Lung (tissue), 12 donors: Measurements from ENCODE around the gene ANTXR1. TPM values are rescaled to one million over a fixed set of nuclear protein-coding genes. Genes with fewer than 3 reads are reported as not detected.

Source experiments
- ATAC-seq: fragments of 200-7000 bp; cut with Tn5 transposase; one replicate; pipeline ENCODE4 v1.9.1; 2020; ENCODE audit warnings: moderate number of reproducible peaks; ENCODE audit not compliant: insufficient read depth, low FRiP score
- DNase-seq, 3 donors: peaks; one replicate each; pipeline ENCODE4 v3.0.0-alpha.2; 2013 to 2017
- H3K27ac ChIP-seq, 2 donors: one replicate each; pipeline ENCODE4 v1.5.1; 2013; ENCODE audit warnings: mild to moderate bottlenecking in 2 of 2, moderate library complexity in 2 of 2, control low read depth in 1 of 2, inconsistent platforms in 1 of 2, low read depth in 1 of 2, low read length in 1 of 2
- H3K27me3 ChIP-seq, 3 donors: one replicate each; pipeline ENCODE4 v1.5.1; 2013; ENCODE audit warnings: low read length in 2 of 3; ENCODE audit not compliant: control insufficient read depth in 3 of 3, insufficient read depth in 3 of 3
- H3K36me3 ChIP-seq, 4 donors: one replicate each; pipeline ENCODE4 v1.5.1; 2013; ENCODE audit warnings: low read length in 4 of 4, mild to moderate bottlenecking in 1 of 4, moderate library complexity in 1 of 4; ENCODE audit not compliant: control insufficient read depth in 4 of 4, insufficient read depth in 4 of 4
- H3K4me1 ChIP-seq, 5 donors: one replicate each; pipeline ENCODE4 v1.5.1; 2013; ENCODE audit warnings: low read length in 5 of 5, mild to moderate bottlenecking in 2 of 5, moderate library complexity in 1 of 5; ENCODE audit not compliant: control insufficient read depth in 5 of 5, insufficient read depth in 5 of 5
- H3K4me3 ChIP-seq: one replicate; pipeline ENCODE4 v1.5.1; 2013; ENCODE audit warnings: mild to moderate bottlenecking, control low read depth, moderate library complexity
- H3K9ac ChIP-seq, 2 donors: one replicate each; pipeline ENCODE4 v1.5.1; 2013; ENCODE audit warnings: low read length in 2 of 2, control low read depth in 1 of 2; ENCODE audit not compliant: insufficient read depth in 1 of 2
- H3K9me3 ChIP-seq, 4 donors: one replicate each; pipeline ENCODE4 v1.5.1; 2013; ENCODE audit warnings: low read length in 3 of 4, mild to moderate bottlenecking in 1 of 4, moderate library complexity in 1 of 4; ENCODE audit not compliant: control insufficient read depth in 4 of 4, insufficient read depth in 3 of 4
- WGBS, 2 donors: extraction: QIAGEN DNeasy Blood & Tissue Kit; methylation state at CpG; one replicate each; pipeline ENCODE4 v1.1.7; 2013; 5-methylcytosine and 5-hydroxymethylcytosine counted together
- polyA plus RNA-seq, 2 donors: library from polyadenylated mRNA; stranded (reverse); fragments of 200-250 nt; gene quantifications; one replicate each; pipeline ENCODE4 v1.2.1, GENCODE V29; 2013
- total RNA-seq, 2 donors: library from RNA; depleted of rRNA in 1 of 2; stranded (reverse); fragments of >200 nt in 1 of 2; gene quantifications; one replicate each; pipeline ENCODE4 v1.2.1, GENCODE V29; 2014 to 2021
- TF ChIP-seq, protein P1 (sequence below): IDR thresholded peaks from 2 replicates; pipeline ENCODE4 v1.5.1; 2012; ENCODE audit warnings: mild to moderate bottlenecking; ENCODE audit errors: control extremely low read depth, extremely low read depth
- donor health status: control.
- donor health status: control.
- donor health status: Bipolar disorder and iron deficiency.
- donor health status: healthy.
- donor health status: DM: yes; HTN: yes; CAD: no.

Gene ANTXR1
- total and polyA plus RNA-seq, 4 donors, result 13.4 to 81.0 (median 34.8) TPM

DNA sequence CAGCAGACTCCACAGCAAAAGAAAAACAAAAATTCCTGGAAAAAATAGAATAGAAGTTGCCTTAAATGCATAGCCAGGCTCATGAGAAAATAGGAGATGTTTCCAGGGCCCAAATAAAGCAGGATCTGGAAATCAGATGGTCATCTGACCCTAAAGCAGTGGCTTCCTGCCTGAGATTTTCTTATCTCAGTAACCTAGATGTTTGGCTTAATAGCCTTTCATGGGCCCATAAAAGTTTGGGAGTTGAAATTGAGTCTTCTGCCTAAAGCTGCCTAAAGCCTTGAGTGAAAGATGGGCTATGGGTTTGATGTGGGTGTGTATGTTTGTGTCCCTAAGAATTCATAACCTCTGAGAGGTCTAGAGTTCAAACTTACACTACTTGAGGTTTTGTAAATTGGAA lies 149.1 kb downstream of the ANTXR1 start:
- peaks cover 0 to 2% (median 0%) of the 10 kb centered on the region in 4 donors for H3K9me3 ChIP-seq
- no peak overlapping the region for H3K9ac ChIP-seq
- H3K4me3 ChIP-seq, result no peak overlapping the region
- ATAC-seq (no peak), DNase-seq (no peak)
- no peaks in the 10 kb centered on the region for H3K27me3 ChIP-seq
- no peak overlapping the region for H3K27ac ChIP-seq
- peaks cover 0 to 35% (median 3%) of the 10 kb centered on the region in 5 donors for H3K4me1 ChIP-seq
- TF ChIP-seq, protein P1, sequence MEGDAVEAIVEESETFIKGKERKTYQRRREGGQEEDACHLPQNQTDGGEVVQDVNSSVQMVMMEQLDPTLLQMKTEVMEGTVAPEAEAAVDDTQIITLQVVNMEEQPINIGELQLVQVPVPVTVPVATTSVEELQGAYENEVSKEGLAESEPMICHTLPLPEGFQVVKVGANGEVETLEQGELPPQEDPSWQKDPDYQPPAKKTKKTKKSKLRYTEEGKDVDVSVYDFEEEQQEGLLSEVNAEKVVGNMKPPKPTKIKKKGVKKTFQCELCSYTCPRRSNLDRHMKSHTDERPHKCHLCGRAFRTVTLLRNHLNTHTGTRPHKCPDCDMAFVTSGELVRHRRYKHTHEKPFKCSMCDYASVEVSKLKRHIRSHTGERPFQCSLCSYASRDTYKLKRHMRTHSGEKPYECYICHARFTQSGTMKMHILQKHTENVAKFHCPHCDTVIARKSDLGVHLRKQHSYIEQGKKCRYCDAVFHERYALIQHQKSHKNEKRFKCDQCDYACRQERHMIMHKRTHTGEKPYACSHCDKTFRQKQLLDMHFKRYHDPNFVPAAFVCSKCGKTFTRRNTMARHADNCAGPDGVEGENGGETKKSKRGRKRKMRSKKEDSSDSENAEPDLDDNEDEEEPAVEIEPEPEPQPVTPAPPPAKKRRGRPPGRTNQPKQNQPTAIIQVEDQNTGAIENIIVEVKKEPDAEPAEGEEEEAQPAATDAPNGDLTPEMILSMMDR, result no peak
- H3K36me3 ChIP-seq, result peaks cover 0 to 26% (median 11%) of the 10 kb centered on the region in 4 donors

DNA sequence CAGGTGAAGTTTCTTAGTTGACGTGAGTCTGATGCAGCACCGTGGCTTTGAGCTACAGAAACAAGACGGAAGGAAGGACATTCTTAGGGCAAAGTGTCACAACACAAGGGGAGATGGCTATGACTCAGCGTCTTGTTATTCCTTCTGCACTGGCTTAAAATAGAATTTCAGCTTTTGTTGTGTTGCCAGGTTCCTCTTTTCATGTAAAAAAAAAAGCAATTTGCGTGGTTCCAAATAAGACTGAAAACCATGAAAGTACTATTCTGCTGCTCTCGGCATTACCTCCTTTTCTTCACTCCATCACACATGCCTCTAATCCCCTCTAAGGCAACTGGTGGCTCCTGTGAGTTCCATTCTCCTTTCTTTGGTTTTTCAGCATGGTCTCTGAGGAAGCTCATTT lies 150.1 kb downstream of the ANTXR1 start:
- no peaks in the 10 kb centered on the region for H3K27me3 ChIP-seq
- peaks cover 0 to 35% (median 4%) of the 10 kb centered on the region in 5 donors for H3K4me1 ChIP-seq
- DNase-seq (peak in 1 of 3 donors; percentile 54), ATAC-seq (peak; percentile 37)
- H3K36me3 ChIP-seq, result peaks cover 0 to 18% (median 9%) of the 10 kb centered on the region in 4 donors
- no peaks in the 10 kb centered on the region for H3K9me3 ChIP-seq
- peak overlapping the region; percentile 26 to 60 for H3K27ac ChIP-seq
- no peak overlapping the region for H3K9ac ChIP-seq
- H3K4me3 ChIP-seq, result no peak overlapping the region
- 11 to 28% methylated on average over 6 of the region's 6 CpGs for WGBS, 2 donors
- TF ChIP-seq, protein P1, result no peak

DNA sequence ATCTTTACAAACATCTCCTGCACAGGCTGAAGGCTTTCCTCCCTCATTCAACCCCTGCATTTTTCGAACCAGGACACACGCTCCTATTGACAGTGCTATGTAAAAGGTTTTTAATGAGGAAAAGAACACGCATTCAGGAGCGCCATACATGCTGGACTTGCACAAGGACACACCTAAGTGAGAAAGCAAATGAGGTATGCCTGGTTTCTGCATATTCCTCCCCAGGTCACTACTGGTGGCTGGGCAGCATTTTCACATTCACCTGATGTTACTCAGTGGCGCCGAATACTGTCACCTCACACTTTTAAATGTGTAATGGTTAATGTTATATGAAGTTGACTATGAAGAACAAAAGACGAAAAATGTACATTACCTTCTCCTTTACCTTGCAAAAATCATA lies 150.6 kb downstream of the ANTXR1 start:
- TF ChIP-seq, protein P1, result no peak
- Histone ChIP-seq H3K27ac (peak overlapping the region; percentile 26 to 60), H3K4me1 (peaks cover 0 to 35% (median 4%) of the 10 kb centered on the region in 5 donors), H3K9me3 (no peaks in the 10 kb centered on the region), H3K4me3 (no peak overlapping the region), H3K36me3 (peaks cover 0 to 18% (median 8%) of the 10 kb centered on the region in 4 donors), H3K9ac (no peak overlapping the region), H3K27me3 (no peaks in the 10 kb centered on the region)
- DNase-seq, result no peak
- ATAC-seq, result no peak
- WGBS, 2 donors, result 78 to 87% methylated on average over 7 of the region's 7 CpGs

DNA sequence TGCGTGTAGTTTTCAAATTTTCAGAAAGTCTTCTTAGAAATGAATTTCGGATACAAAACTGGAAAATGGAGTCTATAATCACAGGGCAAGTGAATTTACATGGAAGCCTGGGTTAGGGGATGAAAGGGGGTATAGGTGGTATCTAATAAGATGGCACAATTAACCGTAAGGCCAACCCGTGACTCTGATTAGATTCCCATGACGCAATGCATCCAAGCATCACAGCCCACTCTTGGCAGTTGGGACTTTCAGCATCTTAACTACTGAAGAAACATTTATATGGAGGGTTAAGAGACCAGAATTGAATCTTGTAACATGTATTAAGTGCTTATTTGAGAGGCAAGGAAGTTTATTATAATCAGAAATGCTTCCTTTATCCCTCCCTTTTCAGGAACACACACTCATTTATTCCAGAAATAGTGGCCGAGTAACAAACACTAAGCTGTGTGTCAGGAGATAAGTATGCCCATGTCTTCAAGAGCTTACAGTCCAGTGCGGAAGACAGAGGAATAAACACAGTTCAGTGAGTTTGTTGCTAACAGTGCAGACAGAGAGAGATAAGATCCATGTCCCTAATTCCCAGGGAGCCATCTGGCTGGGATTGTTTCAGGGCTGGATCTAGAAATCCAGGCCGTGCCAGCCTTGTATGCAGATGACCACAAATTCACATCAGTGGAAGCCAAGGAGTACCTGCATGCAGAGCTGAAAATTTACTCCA lies 151.2 kb downstream of the ANTXR1 start:
- TF ChIP-seq, protein P1, result no peak
- 69 to 70% methylated on average over 8 of the region's 8 CpGs for WGBS, 2 donors
- Histone ChIP-seq H3K27me3 (no peaks in the 10 kb centered on the region), H3K9ac (no peak overlapping the region), H3K4me1 (peaks cover 0 to 35% (median 4%) of the 10 kb centered on the region in 5 donors), H3K27ac (peak overlapping the region; percentile 34 to 71), H3K36me3 (peaks cover 0 to 18% (median 8%) of the 10 kb centered on the region in 4 donors), H3K4me3 (no peak overlapping the region), H3K9me3 (no peaks in the 10 kb centered on the region)
- ATAC-seq (peak; percentile 29), DNase-seq (peak in 1 of 3 donors; percentile 39)
